ENCODE results near the gene HIF1A.
"Not testable (repeated sequence)": the region's sequence is repeated elsewhere in the genome, so short reads cannot be mapped to it uniquely, and the experiment has no call there.

HIF1A gene

GRCh38 chr14:61705017-61705416 is 9.7 kb downstream of the HIF1A start:
- H4K20me1 ChIP-seq (ENCODE audit: insufficient read depth), result no peaks in the 10 kb centered on the region
- H3K9ac ChIP-seq, result no peak overlapping the region
- peaks cover 83% of the 10 kb centered on the region for H3K79me2 ChIP-seq (ENCODE audit: insufficient read depth, low read depth)
- no peak overlapping the region for H3K4me3 ChIP-seq (IDR thresholded peaks at IDR 0.05; ENCODE audit: insufficient read depth, low read depth, low read length)
- peaks cover under 1% of the 10 kb centered on the region for H3K4me1 ChIP-seq (ENCODE audit: low read depth, poor library complexity, severe bottlenecking)
- no peaks in the 10 kb centered on the region for H3K36me3 ChIP-seq (ENCODE audit: insufficient read depth)
- H3K4me2 ChIP-seq, result no peak overlapping the region
- TF ChIP-seq CTCF (conservative IDR thresholded peaks at IDR 0.05; ENCODE audit: low read depth, low read length), result no peak
- H3K27ac ChIP-seq, result no peak overlapping the region
- H3K27me3 ChIP-seq (ENCODE audit: insufficient read depth, low read depth), result no peaks in the 10 kb centered on the region
- no peak overlapping the region for H2AFZ ChIP-seq (ENCODE audit: low read depth)

GRCh38 chr14:61706096-61706690 is 10.9 kb downstream of the HIF1A start:
- Histone ChIP-seq H3K27ac (no peak overlapping the region), H3K4me1 (ENCODE audit: low read depth, poor library complexity, severe bottlenecking) (no peaks in the 10 kb centered on the region), H4K20me1 (ENCODE audit: insufficient read depth) (no peaks in the 10 kb centered on the region), H3K4me3 (IDR thresholded peaks at IDR 0.05; ENCODE audit: insufficient read depth, low read depth, low read length) (no peak overlapping the region), H3K4me2 (no peak overlapping the region), H3K9ac (no peak overlapping the region), H3K79me2 (ENCODE audit: insufficient read depth, low read depth) (peaks cover 83% of the 10 kb centered on the region), H3K36me3 (ENCODE audit: insufficient read depth) (no peaks in the 10 kb centered on the region), H3K27me3 (ENCODE audit: insufficient read depth, low read depth) (no peaks in the 10 kb centered on the region), H2AFZ (ENCODE audit: low read depth) (no peak overlapping the region)
- TF ChIP-seq CTCF (conservative IDR thresholded peaks at IDR 0.05; ENCODE audit: low read depth, low read length), result no peak

DNA sequence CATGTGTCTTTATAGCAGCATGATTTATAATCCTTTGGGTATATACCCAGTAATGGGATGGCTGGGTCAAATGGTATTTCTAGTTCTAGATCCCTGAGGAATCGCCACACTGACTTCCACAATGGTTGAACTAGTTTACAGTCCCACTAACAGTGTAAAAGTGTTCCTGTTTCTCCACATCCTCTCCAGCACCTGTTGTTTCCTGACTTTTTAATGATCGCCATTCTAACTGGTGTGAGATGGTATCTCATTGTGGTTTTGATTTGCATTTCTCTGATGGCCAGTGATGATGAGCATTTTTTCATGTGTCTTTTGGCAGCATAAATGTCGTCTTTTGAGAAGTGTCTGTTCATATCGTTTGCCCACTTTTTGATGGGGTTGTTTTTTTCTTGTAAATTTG is 12.5 kb downstream of the HIF1A start:
- peaks cover 84% of the 10 kb centered on the region for H3K79me2 ChIP-seq (ENCODE audit: insufficient read depth, low read depth)
- not testable (repeated sequence) for H3K4me2 ChIP-seq; H3K4me3 ChIP-seq (IDR thresholded peaks at IDR 0.05; ENCODE audit: insufficient read depth, low read depth, low read length); H3K27ac ChIP-seq; H3K36me3 ChIP-seq (ENCODE audit: insufficient read depth); H3K9ac ChIP-seq; H4K20me1 ChIP-seq (ENCODE audit: insufficient read depth); H3K4me1 ChIP-seq (ENCODE audit: low read depth, poor library complexity, severe bottlenecking); H3K27me3 ChIP-seq (ENCODE audit: insufficient read depth, low read depth); H2AFZ ChIP-seq (ENCODE audit: low read depth)

- not testable (repeated sequence) for H2AFZ ChIP-seq (ENCODE audit: low read depth); H3K4me3 ChIP-seq (IDR thresholded peaks at IDR 0.05; ENCODE audit: insufficient read depth, low read depth, low read length); H4K20me1 ChIP-seq (ENCODE audit: insufficient read depth); H3K27ac ChIP-seq; H3K4me1 ChIP-seq (ENCODE audit: low read depth, poor library complexity, severe bottlenecking); H3K9ac ChIP-seq; H3K36me3 ChIP-seq (ENCODE audit: insufficient read depth); H3K27me3 ChIP-seq (ENCODE audit: insufficient read depth, low read depth); H3K4me2 ChIP-seq
- peaks cover 84% of the 10 kb centered on the region for H3K79me2 ChIP-seq (ENCODE audit: insufficient read depth, low read depth)
Observed at GRCh38 chr14:61708693-61709092, 13.4 kb downstream of the HIF1A start.

- Histone ChIP-seq H3K4me2 (no peak overlapping the region), H3K79me2 (ENCODE audit: insufficient read depth, low read depth) (peaks cover 80% of the 10 kb centered on the region), H3K36me3 (ENCODE audit: insufficient read depth) (no peaks in the 10 kb centered on the region), H3K27me3 (ENCODE audit: insufficient read depth, low read depth) (no peaks in the 10 kb centered on the region), H3K27ac (no peak overlapping the region), H4K20me1 (ENCODE audit: insufficient read depth) (peaks cover 4% of the 10 kb centered on the region; the same call in 1 of the 2 replicates), H3K9ac (no peak overlapping the region), H2AFZ (ENCODE audit: low read depth) (no peak overlapping the region), H3K4me3 (IDR thresholded peaks at IDR 0.05; ENCODE audit: insufficient read depth, low read depth, low read length) (no peak overlapping the region), H3K4me1 (ENCODE audit: low read depth, poor library complexity, severe bottlenecking) (no peaks in the 10 kb centered on the region)
- TF ChIP-seq CTCF (conservative IDR thresholded peaks at IDR 0.05; ENCODE audit: low read depth, low read length), result no peak
Observed at GRCh38 chr14:61710853-61711817, 15.8 kb downstream of the HIF1A start.
